ENCODE measurements around the gene ADAMTSL5.

The ADAMTSL5 gene

GRCh38 chr19:1461862-1462261 is 51.0 kb downstream of the ADAMTSL5 start:
- DNase-seq, result no peak

GRCh38 chr19:1460033-1460995 is 52.5 kb downstream of the ADAMTSL5 start:
- DNase-seq, result no peak

- DNase-seq, result no peak
These were observed 53.3 kb downstream of the ADAMTSL5 start for GRCh38 chr19:1459479-1459878.

- DNase-seq, result no peak
These were observed 54.9 kb downstream of the ADAMTSL5 start for GRCh38 chr19:1457892-1458291.

GRCh38 chr19:1457031-1457739 is 55.6 kb downstream of the ADAMTSL5 start:
- DNase-seq, result no peak

GRCh38 chr19:1456121-1456900 is 56.5 kb downstream of the ADAMTSL5 start:
- no peak for DNase-seq

GRCh38 chr19:1455336-1456120 is 57.3 kb downstream of the ADAMTSL5 start:
- DNase-seq, result peak; percentile 72
